Epidermal melanocyte (primary cell): ENCODE data around the gene CCR6.
"Not testable (repeated sequence)": the region's sequence is repeated elsewhere in the genome, so short reads cannot be mapped to it uniquely, and the experiment has no call there.

Experiments
- DNase-seq: peaks from one replicate; pipeline ENCODE4 v3.0.0; 2011; ENCODE audit warnings: low spot score; ENCODE audit not compliant: insufficient read length

CCR6 gene

DNA sequence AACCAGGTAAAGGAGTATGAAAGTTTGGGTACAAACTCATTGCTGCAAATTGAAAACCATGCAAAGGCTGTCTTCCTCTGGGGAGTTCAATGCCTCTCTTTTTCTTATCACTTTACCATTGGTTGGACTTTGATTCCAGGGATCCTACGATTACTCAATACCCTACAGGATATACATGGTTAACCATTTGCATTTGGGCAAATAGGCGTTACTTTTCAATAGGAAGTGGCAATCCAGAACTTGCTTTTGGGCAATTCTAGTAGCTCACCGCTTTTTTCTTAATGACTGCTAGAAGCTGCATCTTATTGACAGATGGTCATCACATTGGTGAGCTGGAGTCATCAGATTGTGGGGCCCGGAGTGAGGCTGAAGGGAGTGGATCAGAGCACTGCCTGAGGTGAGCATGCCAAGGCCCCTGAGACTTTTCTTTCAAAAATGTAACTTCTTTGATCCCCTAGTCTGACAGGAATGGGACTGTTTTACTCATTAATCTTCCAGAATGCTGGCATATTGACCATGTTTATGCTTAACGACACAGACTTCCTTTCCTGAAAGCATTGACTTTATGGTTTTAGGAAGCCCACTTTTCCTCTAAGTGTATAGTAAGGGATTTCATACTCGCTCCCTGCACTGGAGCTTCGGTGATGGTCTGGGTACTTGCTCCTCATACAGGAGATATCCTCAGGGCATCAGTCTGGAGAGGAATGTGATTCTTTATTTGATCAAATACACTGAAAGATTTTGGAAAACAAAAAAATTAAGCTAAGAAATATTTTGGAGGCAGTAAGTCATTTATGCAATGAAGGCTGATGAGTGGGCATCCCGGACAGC lies at the start of gene CCR6:
Gene CCR6, plus strand, starts transcription at position 270 of the 831 bp plus-strand sequence. CDS start 13,039 bp downstream, outside the sequence.
- DNase-seq: no peak

DNA sequence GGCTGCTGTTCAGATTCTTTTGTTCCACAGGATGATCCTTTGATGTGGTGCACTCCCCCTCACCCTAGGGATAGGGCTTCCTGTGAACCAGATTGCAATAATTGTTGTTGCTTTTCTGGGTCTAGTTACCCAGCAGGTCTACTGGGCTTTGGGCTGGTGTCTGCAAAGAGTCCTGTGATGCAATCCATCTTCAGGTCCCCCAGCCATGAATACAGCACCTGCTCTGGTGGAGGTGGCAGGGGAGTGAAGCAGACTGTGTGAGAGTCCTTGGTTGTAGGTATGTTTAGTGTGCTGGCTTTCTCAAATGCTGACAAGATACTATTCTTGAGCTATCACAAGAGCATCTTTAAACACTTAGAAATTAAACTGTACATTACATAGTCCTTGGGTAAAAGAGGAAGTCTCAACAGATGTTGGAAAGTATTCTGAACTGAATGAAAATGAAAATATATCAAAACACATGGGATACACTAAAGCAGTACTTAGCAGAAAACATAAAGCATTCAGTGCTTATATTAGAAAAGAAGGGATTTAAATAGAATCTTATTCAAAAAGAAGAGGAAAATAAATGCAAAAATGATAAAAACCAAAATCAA lies 49.1 kb upstream of the CCR6 start:
- no peak for DNase-seq

DNA sequence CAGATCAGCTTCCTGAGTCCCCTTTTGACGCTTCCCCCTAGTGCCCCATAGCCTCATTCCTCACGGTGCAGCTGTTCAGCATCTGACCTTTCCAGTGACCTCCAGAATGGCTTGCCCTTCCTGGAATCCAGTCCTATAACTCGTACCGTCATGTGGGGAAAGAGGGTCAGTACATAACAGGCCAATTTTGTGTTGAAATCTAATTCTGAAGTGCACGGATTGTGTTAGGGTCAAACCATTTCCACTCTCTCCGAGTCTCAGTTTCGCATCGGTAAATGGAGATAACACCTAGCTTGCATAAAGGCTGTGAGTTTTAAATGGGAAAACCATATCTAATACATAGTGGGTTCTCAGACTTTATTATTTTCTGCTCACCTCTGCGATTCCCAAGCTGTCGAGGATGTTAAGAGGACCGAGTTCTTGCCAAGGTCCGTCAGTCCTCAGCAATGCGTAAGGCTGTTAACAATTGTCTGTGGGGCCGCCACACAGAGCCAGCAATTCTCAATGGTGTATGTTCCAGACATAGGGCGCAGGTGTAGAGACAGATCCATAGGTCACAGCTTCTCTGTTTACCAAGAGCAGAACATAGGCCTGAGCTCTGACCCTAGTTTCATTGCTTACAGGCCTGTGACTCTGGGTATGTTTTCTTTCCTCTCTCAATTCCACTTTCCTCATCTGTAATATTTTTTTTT lies 45.5 kb upstream of the CCR6 start:
- DNase-seq: no peak

DNA sequence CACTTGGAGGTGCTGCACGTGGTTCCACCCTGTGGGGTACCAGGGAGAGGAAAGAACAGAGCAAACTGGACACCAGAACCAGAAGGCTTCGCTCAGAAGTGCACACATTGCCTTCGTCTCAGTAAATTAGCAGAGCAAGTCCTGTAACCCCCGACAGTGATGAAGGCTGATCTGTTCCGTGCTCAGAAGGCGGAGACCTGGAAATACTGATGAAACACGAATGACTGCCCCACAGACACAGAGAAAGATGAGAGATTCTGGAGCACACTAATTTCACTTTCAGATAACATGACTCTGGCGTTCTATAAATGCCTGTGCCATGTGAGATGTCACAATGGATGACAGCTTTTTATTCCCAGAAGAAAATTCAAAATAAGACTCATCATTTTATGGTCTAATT lies 44.2 kb upstream of the CCR6 start:
- no peak for DNase-seq

DNA sequence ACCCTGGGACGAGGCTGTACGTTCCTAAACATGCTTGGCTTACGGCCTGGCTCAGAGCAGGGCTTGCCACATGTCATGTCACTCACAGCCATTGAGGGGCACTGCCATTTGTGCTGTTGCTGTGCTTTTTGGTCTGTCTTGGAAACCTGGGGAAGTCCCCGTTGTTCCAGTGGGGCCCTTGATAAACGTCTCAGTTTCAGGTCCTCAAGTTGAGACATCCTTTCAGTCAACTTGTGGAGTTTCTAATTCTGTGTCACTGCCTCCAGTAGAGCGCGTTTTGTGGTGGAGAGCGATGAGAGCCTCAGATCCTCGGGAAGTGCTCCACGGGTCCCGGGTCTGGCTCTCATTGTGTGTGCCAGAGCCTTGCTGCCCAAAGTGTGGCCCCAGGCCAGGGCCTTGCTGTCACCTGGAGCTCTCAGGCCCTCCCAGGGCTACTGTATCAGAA lies 43.0 kb upstream of the CCR6 start:
- no peak for DNase-seq

DNA sequence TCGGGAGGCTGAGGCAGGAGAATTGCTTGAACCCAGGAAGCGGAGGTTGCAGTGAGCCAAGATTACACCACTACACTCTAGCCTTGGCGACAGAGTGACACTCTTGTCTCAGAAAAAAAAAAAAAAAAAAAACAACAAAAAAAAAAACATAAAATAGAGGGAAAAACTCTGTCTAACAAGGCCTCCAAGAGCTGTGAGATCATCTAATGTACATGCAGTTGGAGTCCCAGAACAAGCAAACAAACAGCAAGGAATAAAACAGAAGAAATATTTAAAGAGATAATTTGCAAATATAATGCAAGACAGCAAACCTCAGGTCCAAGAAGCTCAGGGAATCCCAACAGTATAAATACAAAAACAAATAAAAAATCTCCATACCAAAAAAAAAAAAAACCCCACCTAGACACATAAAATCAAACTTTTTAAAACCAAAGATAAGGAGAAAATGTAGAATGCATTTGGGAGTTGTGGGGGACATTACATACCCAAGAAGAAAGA lies 35.0 kb upstream of the CCR6 start:
- no peak for DNase-seq

DNA sequence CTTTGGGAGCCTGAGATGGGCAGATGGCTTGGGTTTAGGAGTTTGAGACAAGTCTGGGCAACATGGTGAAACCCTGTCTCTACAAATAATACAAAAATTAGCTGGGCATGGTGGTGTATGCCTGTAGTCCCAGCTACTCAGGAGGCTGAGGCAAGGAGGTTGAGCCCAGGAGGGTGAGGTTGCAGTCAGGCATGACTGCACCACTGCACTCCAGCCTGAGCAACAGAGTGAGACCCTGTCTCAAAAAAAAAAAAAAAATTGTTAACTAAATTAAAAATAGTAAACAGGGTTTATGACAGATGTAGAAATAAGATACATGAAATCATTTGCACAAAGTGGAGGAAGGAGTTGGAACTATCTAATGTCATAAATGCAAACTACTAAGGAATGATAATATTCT lies 34.2 kb upstream of the CCR6 start:
- not testable (repeated sequence) for DNase-seq

DNA sequence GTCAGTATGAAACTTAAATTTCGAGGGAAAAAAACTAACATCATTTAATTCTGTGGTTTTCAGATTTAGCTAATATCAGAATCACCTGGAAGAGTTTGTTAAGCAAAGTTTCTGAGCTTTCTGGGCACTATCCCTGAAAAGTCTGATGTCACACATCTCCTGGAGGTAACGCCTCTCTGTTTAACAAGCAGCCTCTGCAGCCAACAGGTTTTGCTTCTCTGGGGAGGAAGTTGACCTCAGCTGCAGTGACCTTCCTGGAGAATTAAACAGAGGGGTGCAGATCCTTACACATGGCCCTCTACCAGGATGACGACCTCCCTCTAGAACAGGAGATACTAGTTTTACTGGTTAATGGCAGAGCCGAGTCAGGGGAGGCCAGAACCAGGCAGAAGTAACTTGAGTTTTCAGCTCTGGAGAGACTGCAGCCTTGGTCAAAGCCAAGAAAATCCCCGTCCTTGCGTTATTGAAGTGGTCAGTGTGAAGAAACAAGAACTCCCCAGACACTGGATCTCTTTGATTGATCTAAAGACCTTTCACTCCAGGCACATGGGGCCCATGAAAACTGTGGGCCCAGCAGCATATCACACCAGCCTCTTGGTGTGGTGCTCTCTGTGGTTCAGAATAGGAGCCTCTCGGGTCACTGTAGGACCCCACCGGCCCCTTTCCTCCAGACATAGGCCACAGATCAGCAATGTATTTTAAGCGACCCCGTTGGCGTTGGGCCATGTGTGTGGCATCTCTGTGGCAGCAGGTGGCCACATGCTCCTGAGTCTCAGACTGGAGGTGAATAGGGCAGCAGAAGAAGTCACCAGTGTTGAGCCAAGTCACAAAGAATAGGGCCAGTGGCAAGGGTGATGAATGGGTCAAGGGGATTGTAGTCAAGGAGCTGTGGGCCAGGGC lies 33.4 kb upstream of the CCR6 start:
- no peak for DNase-seq

DNA sequence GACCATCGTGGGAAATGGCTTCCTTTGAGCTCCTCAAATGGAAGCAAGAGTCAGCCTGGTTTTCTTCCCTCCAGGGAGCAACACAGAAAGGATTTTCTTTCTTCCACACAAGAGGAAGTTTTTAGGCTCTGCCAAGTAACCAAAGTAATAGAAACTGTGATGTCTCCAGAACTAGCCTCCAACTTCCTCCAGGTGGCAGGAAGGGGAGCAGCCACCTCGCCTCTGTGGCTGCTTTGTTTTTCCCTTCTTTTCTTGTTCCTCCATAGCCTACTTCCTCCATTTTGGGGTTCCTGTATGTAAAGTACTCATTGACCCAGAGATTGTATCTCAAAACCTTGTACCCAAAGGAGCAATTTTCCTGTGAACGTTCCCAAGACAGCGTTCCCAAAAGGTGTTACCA lies 32.7 kb upstream of the CCR6 start:
- no peak for DNase-seq

DNA sequence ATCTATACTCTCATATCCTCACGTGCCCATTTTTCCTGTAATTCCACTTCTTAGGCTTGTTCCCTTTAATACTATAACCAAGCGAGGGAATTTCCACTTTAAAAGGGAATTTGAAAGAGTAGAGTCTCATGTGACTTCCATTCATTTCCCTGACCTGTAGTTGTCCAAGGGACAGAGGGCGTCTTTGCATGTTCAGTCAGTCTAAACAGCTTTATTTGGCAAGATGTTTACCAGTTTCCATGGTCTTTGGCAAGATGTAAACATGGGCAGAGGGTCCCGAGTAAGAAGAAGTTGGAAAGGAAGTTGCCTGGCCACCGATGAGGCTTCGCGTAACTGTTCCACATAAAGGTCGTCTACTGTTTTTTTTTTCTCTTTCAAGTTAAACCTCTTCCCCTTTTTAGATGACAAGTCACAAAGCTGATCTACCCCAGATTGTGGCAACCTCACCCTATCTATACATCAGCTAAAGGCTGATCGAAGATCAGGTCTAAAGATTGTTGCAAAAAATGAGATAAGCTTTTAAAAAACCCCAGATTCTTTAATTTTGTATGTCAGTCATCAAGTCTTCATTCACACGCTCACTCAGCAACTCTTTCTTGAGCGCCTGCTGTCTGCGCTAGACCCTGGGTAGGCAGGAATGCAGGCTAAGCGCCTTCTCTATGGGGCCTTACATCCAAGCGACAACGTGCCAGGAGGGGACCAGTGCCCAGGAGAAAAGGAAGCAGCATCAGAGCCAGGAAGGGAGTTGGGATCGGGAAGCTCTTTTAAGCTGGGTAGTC lies 31.7 kb upstream of the CCR6 start:
- no peak for DNase-seq

DNA sequence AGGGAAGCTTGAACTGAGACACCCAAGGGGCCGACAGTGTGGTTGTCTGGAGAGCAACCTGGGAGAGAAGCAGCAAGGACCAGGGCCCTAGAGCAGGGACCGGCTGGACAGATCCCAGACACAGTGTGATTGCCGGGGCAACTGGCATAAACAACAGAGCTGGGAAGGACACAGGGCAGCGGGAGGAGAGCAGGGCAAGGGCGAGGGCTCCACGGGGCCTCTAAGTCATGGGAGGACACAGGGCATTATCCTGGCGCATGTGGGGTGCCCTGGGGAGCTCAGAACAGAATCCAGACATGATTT lies 31.1 kb upstream of the CCR6 start:
- DNase-seq: no peak

DNA sequence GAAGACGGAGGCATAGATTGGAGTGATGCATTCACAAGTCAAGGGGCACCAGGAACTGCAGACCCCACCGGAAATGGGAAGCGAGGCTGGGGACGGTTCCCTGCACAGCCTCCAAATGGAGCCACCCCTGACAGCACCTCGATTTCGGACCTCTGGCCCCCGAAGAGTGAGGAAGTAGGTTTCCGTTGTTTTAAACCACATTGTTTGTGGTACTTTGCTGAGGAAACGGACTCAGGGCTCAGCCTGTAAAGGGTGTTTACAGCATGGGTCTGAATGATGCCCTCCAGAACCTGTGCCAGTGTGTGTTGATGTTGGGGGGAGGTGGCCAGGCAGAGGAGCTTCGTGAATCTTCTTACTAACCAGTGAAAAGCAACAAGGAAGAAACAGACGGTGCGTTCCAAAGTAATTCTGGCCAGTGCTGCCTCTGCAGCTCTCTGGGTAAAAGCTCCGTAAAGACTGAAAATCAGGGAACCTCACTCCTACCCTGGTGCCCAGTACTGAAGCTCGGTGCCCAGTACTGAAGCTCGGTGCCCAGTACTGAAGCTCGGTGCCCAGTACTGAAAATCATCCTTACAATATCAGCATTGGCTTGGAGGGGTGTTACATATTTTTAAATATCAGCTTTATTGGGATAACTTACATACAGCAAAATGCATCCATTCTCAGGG lies 30.1 kb upstream of the CCR6 start:
- DNase-seq: no peak

DNA sequence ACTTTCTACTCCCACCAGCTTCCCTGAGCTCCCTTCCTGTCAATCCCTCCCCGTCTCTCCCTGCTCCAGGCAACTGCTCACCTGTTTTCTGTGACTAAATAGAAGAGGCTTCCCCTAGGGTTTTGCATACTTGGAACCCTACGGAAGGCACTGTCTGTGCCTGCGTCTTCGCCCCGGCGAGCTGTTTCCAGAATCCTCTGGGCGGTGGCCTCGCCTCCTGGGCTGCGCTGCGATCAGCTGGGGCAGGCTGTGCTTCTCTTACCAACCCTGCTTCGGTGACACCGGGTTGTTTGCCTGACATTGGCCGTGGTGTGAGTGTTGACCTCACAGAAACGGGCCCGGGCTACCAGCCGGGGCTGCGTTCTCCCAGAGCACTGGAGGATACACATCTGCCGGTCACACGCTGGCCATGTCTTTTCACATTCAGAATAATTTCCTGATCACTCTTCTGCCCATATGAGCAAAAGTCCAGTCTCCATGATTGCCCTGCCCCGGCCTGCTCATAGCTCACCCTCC lies 29.4 kb upstream of the CCR6 start:
- no peak for DNase-seq

DNA sequence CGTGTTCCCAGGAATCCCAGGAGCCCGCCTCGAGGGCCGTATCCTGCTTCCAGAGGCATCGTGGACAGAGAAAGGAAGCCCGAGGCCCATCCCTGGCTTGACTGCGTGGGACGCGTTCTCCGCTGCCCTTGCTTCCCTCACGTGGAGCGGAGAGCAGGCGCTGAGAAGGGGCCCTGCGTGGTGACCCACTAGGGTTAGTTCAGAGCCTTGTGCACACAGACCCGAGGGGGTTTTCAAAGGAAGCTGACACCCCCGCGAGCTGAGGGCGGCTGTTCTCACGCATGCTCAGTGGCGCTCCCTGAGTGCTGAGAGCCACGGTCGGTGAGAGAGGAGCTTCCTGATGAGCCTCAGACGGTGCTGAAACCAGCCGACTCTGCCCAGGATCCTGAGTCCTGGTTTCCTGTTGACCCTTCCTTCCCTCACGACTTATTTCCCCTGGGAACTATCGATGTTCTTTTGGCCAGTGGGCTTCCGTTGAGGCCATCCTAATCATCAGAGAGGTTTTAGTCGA lies 28.9 kb upstream of the CCR6 start:
- no peak for DNase-seq

DNA sequence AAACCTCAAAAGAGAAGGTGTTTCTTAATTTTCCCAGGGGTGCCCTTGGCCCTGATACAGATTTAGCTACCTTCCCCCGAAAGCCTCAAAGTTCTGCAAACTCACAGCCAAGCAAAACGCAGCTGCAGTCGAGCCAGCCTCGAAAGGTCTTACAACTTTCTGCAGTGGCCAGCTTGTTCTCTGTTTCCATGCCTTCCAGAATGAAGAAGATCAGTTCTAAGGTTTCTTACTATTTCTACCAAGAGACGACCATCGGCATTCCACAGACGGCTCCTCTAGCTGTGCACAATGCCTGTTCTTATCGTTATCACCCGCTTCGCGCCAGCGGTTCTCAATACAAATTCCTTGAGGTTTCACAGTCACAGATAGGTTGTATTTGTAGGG lies 28.5 kb upstream of the CCR6 start:
- no peak for DNase-seq

DNA sequence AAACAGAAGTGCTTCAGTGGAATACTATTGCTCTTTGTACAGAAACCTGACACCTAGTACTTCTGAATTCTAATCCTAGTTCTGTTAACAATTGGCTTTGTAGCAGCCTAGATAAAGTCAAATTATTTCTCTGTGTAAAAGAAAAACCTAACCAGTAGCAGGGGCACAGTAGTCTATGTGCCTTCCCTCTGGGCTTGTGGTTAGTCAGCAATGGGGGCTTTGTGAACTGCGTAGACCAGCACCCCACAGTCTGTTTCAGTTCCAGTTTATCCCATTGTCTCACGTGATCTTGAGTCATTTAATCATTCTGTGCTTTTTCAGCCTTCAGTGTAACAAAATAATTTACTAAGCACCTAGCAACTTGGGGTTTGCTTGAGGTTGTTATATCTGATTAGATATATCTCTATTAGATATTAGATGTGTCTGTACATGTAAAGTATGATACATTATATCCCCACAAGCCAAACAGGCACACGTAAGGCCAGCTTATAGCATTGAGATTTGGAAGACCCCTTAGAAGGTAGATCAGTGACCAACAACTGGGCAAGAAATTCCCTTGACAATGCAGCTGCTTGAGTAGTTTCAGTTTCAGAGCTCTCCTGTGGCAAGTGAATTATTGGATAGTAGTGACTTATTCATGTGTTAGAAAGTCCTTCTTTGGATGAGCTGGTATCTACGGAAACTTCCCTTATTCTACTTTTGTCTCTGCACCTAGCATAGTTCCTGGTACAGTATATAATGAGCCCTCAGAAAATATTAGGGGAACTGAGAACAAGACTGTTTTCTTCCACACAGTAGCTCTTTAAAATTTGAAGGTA lies 27.9 kb upstream of the CCR6 start:
- DNase-seq: no peak

DNA sequence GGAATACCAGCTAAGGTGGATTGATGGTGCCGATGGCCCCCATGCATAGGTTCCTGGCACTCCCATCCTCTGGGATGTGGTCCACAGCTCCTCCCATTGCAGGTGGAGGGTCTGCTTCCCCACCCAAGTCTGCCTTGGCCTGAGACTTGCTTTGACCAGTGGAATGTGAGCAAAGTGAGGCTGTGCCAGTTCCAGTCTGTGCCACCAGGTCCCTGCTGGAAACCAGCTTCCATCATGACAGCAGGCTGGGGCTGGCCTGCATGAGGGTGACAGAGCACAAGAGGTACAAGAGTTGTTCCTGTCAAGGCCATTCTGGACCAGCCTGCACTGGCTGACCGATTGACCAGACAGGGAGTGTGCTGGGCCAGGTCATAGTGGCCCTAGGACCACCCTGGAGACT lies 27.0 kb upstream of the CCR6 start:
- DNase-seq: no peak

DNA sequence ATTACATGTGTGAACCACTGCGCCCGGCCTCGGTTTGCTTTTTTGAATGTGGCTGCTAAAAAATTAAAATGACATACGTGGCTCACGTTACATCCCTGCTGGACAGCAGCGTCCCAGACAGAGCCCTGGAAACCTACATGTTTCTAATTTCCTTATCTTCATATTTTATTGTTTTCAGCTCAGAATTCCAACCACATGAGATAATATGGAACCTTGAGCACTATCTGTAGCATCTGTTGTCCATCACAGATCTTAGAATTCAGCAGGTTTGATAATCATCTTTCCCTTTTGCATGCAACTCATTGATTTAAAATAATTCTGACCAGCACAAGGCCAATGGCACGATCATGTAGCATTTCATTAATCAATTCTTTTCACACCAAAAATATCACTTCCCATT lies 25.9 kb upstream of the CCR6 start:
- DNase-seq: no peak

DNA sequence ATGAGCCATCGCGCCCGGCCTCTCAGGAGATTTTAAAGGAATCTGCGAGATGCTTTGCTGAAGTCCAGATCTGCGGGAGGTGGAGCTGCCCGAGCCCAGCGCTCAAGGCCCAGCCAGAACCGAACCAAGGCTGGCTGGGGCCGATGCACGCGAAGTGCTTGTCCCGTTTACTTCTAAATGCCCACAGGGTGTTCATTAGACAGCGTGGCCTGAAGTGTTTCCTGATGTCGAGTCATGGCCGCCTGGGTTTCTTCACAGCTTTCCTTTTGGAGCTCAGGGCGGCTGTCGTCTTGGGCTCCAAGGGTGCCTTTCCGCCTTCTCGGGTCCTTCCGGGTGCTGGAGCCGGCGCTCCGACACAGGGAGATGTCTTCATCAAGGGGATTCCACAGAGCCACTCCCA lies 25.1 kb upstream of the CCR6 start:
- DNase-seq: no peak
